ENCODE data around the gene PEAK1. TPM values are rescaled to one million over a fixed set of nuclear protein-coding genes. Genes with fewer than 3 reads are reported as not detected.

PEAK1 gene
- total RNA-seq, 1 experiment from 2014 or later, result 21.2 TPM

DNA sequence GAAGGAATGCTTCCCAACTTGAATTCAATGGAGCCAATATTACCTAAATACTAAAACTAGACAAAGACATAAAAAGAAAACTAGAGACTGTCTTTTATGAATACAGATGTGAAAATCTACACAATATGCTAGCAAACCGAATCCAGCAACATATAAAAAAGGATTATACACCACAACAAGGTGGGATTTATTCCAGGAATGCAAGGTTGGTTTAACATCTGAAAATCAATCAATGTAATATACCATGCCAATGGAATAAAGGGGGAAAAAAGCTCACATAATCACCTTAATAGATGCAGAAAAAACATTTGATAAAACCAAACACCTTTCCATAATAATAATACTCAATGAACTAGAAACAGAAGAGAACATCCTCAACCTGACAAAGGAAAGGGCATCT is 279.7 kb downstream of the PEAK1 start:
- Histone ChIP-seq H3K9ac (ENCODE audit: extremely low read depth, insufficient read length, low read length) (no peak overlapping the region), H3K79me1 (ENCODE audit: insufficient read depth, low read depth, low read length, poor library complexity, severe bottlenecking) (no peaks in the 10 kb centered on the region), H3K27me3 (ENCODE audit: insufficient read depth, low read length) (no peaks in the 10 kb centered on the region), H3K56ac (ENCODE audit: insufficient read length, low read depth, low read length) (no peak overlapping the region), H2AK5ac (ENCODE audit: insufficient read length, low read length) (no peak overlapping the region), H3K23me2 (ENCODE audit: insufficient read length, low read depth, low read length, poor library complexity, severe bottlenecking) (no peaks in the 10 kb centered on the region), H2AFZ (ENCODE audit: low read length) (no peak overlapping the region), H3K4ac (ENCODE audit: low read depth, low read length) (no peak overlapping the region), H2BK5ac (ENCODE audit: insufficient read length, low read length) (no peak overlapping the region), H4K20me1 (ENCODE audit: control insufficient read depth, insufficient read depth, insufficient read length) (no peaks in the 10 kb centered on the region), H3K4me1 (ENCODE audit: insufficient read depth, low read length) (no peaks in the 10 kb centered on the region), H3K23ac (ENCODE audit: insufficient read length, low read depth, low read length) (no peak overlapping the region), H4K5ac (ENCODE audit: insufficient read length, low read depth, low read length) (no peak overlapping the region), H4K91ac (ENCODE audit: insufficient read length, low read depth, low read length) (no peak overlapping the region), H4K8ac (replicated peaks; ENCODE audit: insufficient read length, low read depth, low read length) (no peak overlapping the region), H3K27ac (ENCODE audit: insufficient read length, low read depth, low read length) (no peak overlapping the region), H3K79me2 (ENCODE audit: insufficient read depth, low read length) (no peaks in the 10 kb centered on the region), H2BK20ac (ENCODE audit: low read depth, low read length, poor library complexity, severe bottlenecking) (no peak overlapping the region), H3K4me2 (ENCODE audit: insufficient read depth, insufficient read length, low read length) (no peak overlapping the region), H3T11ph (ENCODE audit: low read length) (no peak overlapping the region), H2BK120ac (ENCODE audit: low read depth, low read length, poor library complexity, severe bottlenecking) (no peak overlapping the region), H3K18ac (ENCODE audit: insufficient read length, low read depth, low read length) (no peak overlapping the region), H2BK15ac (ENCODE audit: low read depth, low read length) (no peak overlapping the region), H3K14ac (ENCODE audit: insufficient read depth, low read length) (no peak overlapping the region), H2BK12ac (ENCODE audit: insufficient read length, low read depth, low read length) (no peak overlapping the region), H3K9me3 (ENCODE audit: control insufficient read depth, low read depth, low read length) (no peaks in the 10 kb centered on the region)
- peaks cover 28 to 38% of the 10 kb centered on the region in 2 experiments for H3K9me3 Mint-ChIP-seq
- TF ChIP-seq, protein P1, sequence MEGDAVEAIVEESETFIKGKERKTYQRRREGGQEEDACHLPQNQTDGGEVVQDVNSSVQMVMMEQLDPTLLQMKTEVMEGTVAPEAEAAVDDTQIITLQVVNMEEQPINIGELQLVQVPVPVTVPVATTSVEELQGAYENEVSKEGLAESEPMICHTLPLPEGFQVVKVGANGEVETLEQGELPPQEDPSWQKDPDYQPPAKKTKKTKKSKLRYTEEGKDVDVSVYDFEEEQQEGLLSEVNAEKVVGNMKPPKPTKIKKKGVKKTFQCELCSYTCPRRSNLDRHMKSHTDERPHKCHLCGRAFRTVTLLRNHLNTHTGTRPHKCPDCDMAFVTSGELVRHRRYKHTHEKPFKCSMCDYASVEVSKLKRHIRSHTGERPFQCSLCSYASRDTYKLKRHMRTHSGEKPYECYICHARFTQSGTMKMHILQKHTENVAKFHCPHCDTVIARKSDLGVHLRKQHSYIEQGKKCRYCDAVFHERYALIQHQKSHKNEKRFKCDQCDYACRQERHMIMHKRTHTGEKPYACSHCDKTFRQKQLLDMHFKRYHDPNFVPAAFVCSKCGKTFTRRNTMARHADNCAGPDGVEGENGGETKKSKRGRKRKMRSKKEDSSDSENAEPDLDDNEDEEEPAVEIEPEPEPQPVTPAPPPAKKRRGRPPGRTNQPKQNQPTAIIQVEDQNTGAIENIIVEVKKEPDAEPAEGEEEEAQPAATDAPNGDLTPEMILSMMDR (conservative IDR thresholded peaks at IDR 0.05), result no peak
- H3K4me3 Mint-ChIP-seq, result no peak overlapping the region
- peaks cover 50 to 64% (median 55%) of the 10 kb centered on the region in 3 experiments for H3K36me3 Mint-ChIP-seq (ENCODE audit: insufficient read depth in 1 of 3, low read depth in 3 of 3)
- WGBS (ENCODE audit: extremely low coverage, insufficient read length, low lambda C conversion rate), result no CpG with 5 or more reads among the region's 1 CpG
- H3K4me1 Mint-ChIP-seq, result no peaks in the 10 kb centered on the region
- DNase-seq, result no peak
- H3K27me3 Mint-ChIP-seq (ENCODE audit: low read depth), result no peaks in the 10 kb centered on the region; the same call in 1 of the 2 replicates
- H3K27ac Mint-ChIP-seq, result no peak overlapping the region

Measured in H9 (cell line).